ENCODE measurements around the gene ADARB2.

Gene ADARB2

DNA sequence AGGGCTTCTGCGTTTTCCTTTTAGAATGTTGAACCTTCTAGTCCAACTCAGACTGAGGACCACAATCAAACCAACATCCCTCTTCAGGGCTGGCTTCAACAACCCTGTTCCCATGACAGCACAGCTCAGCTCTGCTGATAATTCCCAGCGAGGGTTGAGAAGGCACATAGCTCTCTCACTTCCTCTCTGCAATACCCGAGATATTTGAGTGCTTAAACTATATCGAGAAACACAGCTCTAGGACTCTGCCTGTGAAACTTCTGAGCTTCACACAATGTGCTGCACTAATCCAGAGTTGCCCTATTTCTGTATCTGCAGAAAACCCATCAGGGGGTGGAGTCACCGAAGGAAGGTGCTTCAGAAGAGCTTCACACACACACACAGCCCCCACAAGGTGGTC lies 1.6 kb upstream of the ADARB2 start:
- no peak for DNase-seq (ENCODE audit: low read depth, low spot score)
- CTCF ChIA-PET: no interaction called here
- POLR2A ChIA-PET: no interaction called here
- no peak overlapping the region for H3K4me3 ChIP-seq (ENCODE audit: low read depth, low read length)
- TF ChIP-seq, protein P1, sequence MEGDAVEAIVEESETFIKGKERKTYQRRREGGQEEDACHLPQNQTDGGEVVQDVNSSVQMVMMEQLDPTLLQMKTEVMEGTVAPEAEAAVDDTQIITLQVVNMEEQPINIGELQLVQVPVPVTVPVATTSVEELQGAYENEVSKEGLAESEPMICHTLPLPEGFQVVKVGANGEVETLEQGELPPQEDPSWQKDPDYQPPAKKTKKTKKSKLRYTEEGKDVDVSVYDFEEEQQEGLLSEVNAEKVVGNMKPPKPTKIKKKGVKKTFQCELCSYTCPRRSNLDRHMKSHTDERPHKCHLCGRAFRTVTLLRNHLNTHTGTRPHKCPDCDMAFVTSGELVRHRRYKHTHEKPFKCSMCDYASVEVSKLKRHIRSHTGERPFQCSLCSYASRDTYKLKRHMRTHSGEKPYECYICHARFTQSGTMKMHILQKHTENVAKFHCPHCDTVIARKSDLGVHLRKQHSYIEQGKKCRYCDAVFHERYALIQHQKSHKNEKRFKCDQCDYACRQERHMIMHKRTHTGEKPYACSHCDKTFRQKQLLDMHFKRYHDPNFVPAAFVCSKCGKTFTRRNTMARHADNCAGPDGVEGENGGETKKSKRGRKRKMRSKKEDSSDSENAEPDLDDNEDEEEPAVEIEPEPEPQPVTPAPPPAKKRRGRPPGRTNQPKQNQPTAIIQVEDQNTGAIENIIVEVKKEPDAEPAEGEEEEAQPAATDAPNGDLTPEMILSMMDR (IDR thresholded peaks at IDR 0.05; ENCODE audit: insufficient read depth, low read length, missing control alignments): no peak

DNA sequence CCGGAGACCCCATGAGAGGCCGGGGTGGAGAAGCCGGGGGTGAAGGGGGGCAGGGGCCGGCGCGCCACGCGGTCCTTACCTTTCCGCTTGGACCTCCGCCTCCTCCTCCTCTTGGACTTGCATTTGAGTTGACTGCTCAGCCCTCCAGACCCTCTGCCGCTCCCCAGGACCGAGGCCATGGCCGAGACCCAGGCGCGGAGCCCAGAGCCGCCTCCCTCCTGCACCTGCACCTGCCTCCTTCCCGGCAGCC lies 428 bp downstream of the ADARB2 start:
- TF ChIP-seq, protein P1 (IDR thresholded peaks at IDR 0.05; ENCODE audit: insufficient read depth, low read length, missing control alignments): no peak
- CTCF ChIA-PET: no interaction called here
- POLR2A ChIA-PET: no interaction called here
- no peak for DNase-seq (ENCODE audit: low read depth, low spot score)
- no peak overlapping the region for H3K4me3 ChIP-seq (ENCODE audit: low read depth, low read length)

DNA sequence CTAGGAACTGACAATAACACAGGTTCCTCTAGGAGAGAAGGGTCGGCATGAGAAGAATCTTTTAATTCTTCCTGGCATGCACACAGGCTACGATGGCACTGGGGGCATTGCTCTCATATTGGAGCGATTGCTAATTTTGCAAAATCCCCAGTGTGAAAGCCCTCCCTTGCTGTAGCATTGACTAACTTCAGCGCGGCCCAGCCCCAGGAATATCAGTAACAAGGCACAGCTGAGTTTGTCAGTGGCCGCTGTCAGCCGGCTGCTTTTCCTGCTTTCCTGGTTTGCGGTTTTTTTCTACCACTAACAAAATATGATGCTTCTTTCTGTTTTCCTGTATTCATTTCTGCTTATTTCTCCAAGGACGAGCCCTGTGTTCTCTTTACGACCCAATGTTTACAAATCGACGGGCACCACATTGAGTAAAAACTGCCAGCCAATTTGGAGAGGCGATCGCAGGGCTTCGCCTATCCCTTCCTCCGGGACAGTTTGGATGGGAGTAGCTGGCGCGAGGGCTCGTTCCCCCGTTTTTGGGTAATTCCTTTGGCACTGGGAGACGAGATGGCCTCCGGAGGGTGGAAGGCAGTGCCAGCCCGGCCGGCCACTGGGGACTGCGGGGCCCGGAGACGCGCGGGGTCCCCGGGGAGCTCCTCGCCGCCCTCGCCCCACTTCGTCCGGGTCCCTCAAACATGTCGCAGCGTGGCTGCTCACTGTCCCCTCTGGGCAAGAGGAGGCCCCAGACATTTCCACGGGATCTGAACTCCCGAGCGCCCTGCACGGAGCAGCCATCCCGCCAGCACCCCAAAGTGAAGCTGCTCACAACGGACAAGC lies 967 bp downstream of the ADARB2 start:
- CTCF ChIA-PET: no interaction called here
- no peak for DNase-seq (ENCODE audit: low read depth, low spot score)

DNA sequence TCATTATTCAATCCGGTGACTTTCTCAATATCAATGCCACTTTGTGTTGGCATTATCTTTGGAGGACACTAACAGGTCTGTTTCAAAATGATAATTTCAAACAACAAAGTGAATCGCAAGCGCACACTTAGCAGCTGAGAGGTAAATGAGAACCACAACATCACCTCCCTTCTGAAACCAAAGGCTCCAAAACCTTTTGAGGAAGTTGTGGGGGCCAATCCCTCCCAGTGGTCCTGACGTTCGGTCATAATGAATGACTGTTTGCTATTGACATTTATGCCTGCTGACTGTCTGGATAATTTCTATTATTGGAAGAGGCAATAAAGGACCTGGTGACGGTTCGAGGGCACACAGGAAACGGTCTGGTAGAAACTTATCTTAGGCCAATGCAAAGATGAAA lies 1.8 kb downstream of the ADARB2 start:
- no peak for DNase-seq (ENCODE audit: low read depth, low spot score)
- POLR2A ChIA-PET: no interaction called here
- TF ChIP-seq, protein P1 (IDR thresholded peaks at IDR 0.05; ENCODE audit: insufficient read depth, low read length, missing control alignments): no peak
- H3K4me3 ChIP-seq (ENCODE audit: low read depth, low read length): no peak overlapping the region
- CTCF ChIA-PET: no interaction called here

More for the DNA sequence above, 967 bp downstream of the ADARB2 start:
- TF ChIP-seq, protein P1 (IDR thresholded peaks at IDR 0.05; ENCODE audit: insufficient read depth, low read length, missing control alignments): no peak
- POLR2A ChIA-PET: no interaction called here
- H3K4me3 ChIP-seq (ENCODE audit: low read depth, low read length): no peak overlapping the region

DNA sequence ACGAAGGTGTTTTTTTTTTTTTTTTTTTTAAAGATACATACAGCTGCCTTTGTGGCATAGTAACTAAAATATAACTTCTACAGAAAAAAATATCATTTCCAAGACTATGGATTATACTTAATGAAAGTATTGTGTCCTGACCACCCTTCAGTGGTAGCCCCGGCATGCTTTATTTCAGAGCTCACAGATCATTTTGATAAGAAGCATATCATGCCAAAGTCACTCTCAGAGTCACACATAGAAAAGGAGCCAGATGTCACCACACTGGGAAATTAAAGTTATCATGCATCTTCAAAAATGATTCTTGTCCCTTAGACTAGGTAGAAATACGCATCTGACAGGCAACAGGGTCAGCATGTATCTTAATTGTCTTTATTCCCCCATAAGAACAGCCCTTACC lies 3.0 kb downstream of the ADARB2 start:
- H3K4me3 ChIP-seq (ENCODE audit: low read depth, low read length): no peak overlapping the region
- TF ChIP-seq, protein P1 (IDR thresholded peaks at IDR 0.05; ENCODE audit: insufficient read depth, low read length, missing control alignments): no peak
- ChIA-PET POLR2A (no interaction called here), CTCF (no interaction called here)
- no peak for DNase-seq (ENCODE audit: low read depth, low spot score)

DNA sequence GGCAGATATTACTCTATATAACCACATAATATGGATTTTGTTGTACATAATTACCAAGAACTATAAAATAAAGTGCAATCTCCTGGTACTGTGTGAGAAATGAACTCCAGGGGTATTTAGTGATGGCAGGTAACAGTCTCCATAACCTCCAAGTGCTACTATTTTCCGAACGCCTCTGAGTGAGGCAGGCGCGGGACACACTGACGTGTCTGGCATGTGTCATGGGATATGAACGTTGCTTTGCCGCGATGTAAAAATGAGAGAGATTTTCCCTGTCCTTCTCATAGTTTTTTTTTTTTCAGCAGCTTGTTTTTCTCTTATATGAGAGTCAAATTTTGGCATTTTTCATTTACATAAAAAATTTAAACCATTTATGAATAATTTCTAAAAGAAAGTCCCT lies 3.6 kb downstream of the ADARB2 start:
- CTCF ChIA-PET: no interaction called here
- POLR2A ChIA-PET: no interaction called here
- TF ChIP-seq, protein P1 (IDR thresholded peaks at IDR 0.05; ENCODE audit: insufficient read depth, low read length, missing control alignments): no peak
- H3K4me3 ChIP-seq (ENCODE audit: low read depth, low read length): no peak overlapping the region
- DNase-seq (ENCODE audit: low read depth, low spot score): no peak

Data from AG04449 (cell line).